Occipital lobe (tissue), 2 donors: Measurements from ENCODE around the gene GSTM1. TPM values are rescaled to one million over a fixed set of nuclear protein-coding genes. Genes with fewer than 3 reads are reported as not detected.
"Not testable (repeated sequence)": the region's sequence is repeated elsewhere in the genome, so short reads cannot be mapped to it uniquely, and the experiment has no call there.

Experiments used
- DNase-seq: peaks from one replicate; lab custom pipeline; 2025; lab: John Stamatoyannopoulos, UW
- total RNA-seq: library from RNA; depleted of rRNA; stranded (reverse); fragments of >200 nt; gene quantifications from one replicate; pipeline ENCODE4 v1.2.3, GENCODE V29; 2014

The GSTM1 gene
- total RNA-seq, 1 donor from 2014 or later = not detected

DNA sequence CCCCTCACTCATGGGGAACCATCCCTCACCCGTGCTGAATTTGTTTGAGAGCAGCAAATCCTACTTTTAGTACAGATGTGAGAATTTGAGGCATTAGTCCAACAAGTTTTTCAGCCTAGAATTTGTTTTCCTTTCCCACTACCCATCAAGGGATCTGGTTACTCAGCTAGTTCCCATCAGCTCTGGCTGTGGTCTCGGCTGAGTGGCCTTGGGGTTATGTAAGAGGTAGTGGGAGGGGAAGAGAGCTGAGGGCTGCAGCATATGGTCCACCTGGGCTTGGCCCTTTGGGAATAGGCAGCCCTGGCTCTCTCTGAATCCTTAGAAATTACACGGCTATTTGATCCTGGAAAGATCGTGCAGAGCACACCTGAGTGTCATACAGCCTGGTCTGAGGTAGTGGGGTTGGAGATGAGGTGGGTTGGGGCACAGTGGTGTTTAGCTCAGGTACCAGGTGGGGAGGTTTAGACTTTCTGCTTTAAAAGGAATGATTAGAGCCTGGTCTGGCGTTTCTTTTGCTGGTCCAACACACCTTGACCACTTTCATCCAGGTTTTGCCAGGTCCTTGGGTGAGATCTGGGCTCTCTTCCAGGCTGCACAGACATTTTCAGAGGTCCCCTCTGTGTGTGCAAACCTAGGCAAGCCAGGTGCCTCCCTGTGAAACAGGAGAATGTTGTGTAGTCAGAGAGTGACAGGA, 27.5 kb upstream of the GSTM1 start:
- no peak for DNase-seq

DNA sequence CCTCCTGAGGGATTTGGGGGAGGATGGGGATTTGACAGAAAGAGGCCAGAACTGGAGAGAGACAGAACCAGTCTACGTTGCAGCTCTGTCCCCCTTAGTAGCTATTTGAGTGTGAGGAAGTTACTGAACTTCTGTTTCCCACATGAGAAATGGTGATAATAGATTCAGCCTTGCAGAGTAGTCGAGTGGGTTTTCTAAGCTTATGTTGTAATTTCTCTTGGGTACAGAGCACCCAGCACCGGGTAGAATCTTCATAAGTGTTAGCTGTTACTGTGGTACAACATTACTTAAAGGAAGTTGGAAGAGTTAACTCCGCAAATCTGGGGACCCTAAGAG, 27.0 kb upstream of the GSTM1 start:
- not testable (repeated sequence) for DNase-seq

- no peak for DNase-seq
These were observed 26.2 kb upstream of the GSTM1 start for GRCh38 chr1:109661391-109661790.

DNA sequence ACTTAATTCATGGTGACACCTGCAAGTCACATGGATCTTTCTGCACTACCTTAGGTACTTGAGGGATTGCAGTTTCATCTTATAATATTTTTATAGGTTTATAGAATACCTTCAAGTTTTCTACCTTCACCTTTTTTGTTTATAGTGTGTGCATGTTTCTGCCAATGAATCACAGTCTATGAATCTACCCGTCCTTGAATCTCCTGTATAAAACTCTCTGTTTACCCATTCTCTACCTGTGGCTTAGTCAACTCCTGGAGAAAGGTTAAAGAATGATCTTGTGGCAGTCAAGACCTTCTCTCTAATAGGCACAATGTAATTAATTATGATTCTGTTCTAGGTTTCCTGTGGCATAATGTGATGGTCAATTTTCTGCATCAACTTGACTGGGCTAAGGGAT, 22.9 kb upstream of the GSTM1 start:
- no peak for DNase-seq

DNA sequence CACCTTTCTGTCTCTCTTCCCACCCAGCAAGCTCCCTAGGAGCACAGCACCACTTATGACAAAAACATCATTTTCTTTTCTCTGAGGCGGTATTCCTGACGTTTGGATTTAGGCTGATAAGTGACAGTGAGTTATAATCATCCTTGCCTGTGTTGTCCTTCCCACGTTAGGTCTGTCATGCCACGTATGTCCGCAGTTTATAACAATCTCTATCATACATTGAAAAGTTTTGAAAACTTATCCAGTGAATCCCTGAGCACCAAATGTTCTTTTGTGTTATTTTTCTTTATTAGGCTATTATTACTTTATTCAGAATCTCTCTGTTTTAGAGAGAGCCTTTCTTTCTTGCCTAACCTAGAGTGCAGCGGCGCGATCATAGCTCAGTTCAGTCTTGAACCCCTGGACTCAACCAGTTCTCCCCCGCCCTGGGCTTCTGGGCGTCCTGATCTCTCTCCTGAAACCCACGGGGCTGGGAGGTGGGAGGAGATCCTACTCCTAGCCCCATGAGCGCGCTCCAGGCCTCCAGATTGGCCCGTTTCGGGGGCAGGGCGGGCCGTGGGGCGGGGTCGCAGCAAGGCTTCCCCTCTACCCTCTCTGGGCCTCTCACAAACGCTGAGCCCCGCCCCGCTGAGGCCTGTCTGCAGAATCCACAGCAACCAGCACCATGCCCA, 20.0 kb upstream of the GSTM1 start, which contains the start of gene GSTM2:
TSS of gene GSTM2 (plus strand) at position 606 of the 671 bp plus-strand sequence. CDS start at position 665, 59 bp downstream.
- DNase-seq = peak; percentile 59

- no peak for DNase-seq
These were observed 19.4 kb upstream of the GSTM1 start for GRCh38 chr1:109668123-109668775.

GRCh38 chr1:109669246-109669948, 18.2 kb upstream of the GSTM1 start:
- no peak for DNase-seq

- DNase-seq = not testable (repeated sequence)
These were observed 17.7 kb upstream of the GSTM1 start for GRCh38 chr1:109669949-109670302.

- DNase-seq = no peak
These were observed 16.6 kb upstream of the GSTM1 start for GRCh38 chr1:109671067-109671466.

- DNase-seq = not testable (repeated sequence)
These were observed 13.8 kb upstream of the GSTM1 start for GRCh38 chr1:109673861-109674260.

GRCh38 chr1:109676683-109677381, 10.8 kb upstream of the GSTM1 start:
- DNase-seq = not testable (repeated sequence)

- no peak for DNase-seq
These were observed 10.2 kb upstream of the GSTM1 start for GRCh38 chr1:109677459-109677858.

DNA sequence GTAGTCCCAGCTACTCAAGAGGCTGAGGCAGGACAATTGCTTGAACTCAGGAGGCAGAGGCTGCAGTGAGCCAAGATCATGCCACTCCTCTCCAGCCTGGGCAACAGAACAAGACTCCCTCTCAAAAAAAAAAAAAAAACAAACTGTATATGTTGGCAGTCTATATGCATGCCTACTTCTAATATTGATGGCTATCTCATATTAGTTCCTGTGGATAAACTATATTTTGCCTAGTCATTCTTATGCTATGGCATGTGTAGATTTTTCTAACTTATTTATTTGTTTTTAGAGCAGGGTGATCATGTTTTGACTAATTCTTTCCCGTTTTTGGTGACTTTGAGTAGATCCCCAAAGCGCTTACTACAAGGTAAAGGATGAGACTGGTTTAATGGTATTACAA, 9.0 kb upstream of the GSTM1 start:
- not testable (repeated sequence) for DNase-seq

DNA sequence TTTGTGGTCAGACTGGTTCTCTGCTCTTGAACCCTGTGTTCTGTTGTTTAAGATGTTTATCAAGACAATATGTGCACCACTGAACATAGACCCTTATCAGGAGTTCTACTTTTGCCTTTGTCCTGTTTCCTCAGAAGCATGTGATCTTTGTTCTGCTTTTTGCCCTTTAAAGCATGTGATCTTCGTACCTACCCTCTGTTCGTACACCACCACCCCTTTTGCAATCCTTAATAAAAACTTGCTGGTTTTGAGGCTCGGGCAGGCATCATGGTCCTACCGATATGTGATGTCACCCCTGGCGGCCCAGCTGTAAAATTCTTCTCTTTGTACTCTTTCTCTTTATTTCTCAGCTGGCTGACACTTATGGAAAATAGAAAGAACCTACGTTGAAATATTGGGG, 2.8 kb upstream of the GSTM1 start:
- DNase-seq = not testable (repeated sequence)

- not testable (repeated sequence) for DNase-seq
These were observed 2.2 kb upstream of the GSTM1 start for GRCh38 chr1:109685399-109685798.

- DNase-seq = not testable (repeated sequence)
These were observed 1.7 kb upstream of the GSTM1 start for GRCh38 chr1:109685890-109686289.

GRCh38 chr1:109687109-109687508, 508 bp upstream of the GSTM1 start:
- DNase-seq = not testable (repeated sequence)

- no peak for DNase-seq
These were observed 2.3 kb downstream of the GSTM1 start for GRCh38 chr1:109689844-109690405.

DNA sequence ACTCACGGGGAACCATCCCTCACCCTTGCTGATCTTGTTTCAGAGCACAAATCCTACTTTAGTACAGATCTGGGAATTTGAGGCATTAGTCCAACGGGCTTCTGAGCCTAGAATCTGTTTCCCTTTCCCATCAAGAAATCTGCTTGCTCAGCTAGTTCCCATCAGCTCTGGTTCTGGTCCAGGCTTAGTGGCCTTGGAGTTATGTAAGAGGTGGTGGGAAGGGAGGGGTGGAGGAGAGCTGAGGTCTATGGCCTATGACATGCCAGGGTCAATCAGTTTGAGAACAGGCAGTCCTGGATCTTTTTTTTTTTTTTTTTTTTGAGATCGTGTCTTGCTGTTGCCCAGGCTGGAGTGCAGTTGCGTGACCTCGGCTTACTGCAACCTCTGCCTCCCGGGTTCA, 4.1 kb downstream of the GSTM1 start:
- no peak for DNase-seq

DNA sequence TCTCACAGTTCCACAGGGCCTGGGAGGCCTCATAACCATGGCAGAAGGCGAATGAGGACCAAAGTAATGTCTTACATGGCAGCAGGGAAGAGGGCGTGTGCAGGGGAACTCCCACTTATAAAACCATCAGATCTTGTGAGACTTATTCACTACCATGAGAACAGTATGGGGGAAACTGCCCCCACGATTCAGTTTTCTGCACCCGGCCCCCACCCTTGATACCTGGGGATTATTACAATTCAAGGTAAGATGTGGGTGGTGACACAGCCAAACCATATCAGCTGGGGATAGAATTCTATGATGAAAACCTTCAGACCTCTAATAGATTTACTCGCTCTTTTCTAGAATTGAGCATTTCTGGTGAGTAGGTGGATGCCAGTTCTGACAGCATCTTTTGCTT, 6.8 kb downstream of the GSTM1 start:
- not testable (repeated sequence) for DNase-seq

- DNase-seq = not testable (repeated sequence)
These were observed 7.5 kb downstream of the GSTM1 start for GRCh38 chr1:109695138-109695537.
